Caco-2 (cell line): ENCODE data around the gene FILIP1. TPM values are rescaled to one million over a fixed set of nuclear protein-coding genes. Genes with fewer than 3 reads are reported as not detected.

Experiments used
- BruUV-seq: library from RNA; stranded (reverse); fragments of 400-500 nt; replicated peaks from 2 replicates; lab custom pipeline; 2021; lab: Mats Ljungman, UMichigan
- CTCF ChIA-PET: fragments of 300-600 bp; sonication (Branson Sonifier 250); formaldehyde crosslinking; loops from one replicate; lab custom pipeline; 2022; ENCODE audit warnings: antibody characterized with exemption; lab: Charles Lee
- POLR2A ChIA-PET: fragments of 300-600 bp; sonication (Branson Sonifier 250); formaldehyde crosslinking; loops from one replicate; lab custom pipeline; 2022; ENCODE audit warnings: antibody characterized with exemption; lab: Charles Lee
- DNase-seq, 2 experiments: peaks; one replicate each; pipeline versions ENCODE4 v3.0.0 to v3.0.0-alpha.2; 2020 to 2022
- H3K27me3 ChIP-seq: replicated peaks from 2 replicates; pipeline ENCODE4 v1.6.0; 2011; ENCODE audit warnings: low read length; ENCODE audit not compliant: control insufficient read depth, insufficient read depth
- H3K36me3 ChIP-seq: 2 replicates; pipeline ENCODE4 v1.5.1; 2011; ENCODE audit warnings: low read length; ENCODE audit not compliant: control insufficient read depth, insufficient read depth
- H3K4me1 ChIP-seq: fragments of 250-450 bp; sonication (Bioruptor Pico); 2 replicates; pipeline ENCODE4 v1.5.1; 2020; ENCODE audit warnings: mild to moderate bottlenecking
- H3K4me3 ChIP-seq: 2 replicates; pipeline ENCODE4 v1.5.1; 2011; ENCODE audit warnings: low read depth, mild to moderate bottlenecking, control low read depth, low read length
- H3K9me3 ChIP-seq: fragments of 250-450 bp; sonication (Bioruptor Pico); 2 replicates; pipeline ENCODE4 v1.5.1; 2020; ENCODE audit warnings: mild to moderate bottlenecking, moderate library complexity
- H3K27ac Mint-ChIP-seq: one replicate; pipeline ENCODE4 v1.8.0; 2022; ENCODE audit warnings: mixed read lengths; ENCODE audit not compliant: unreplicated experiment
- H3K27me3 Mint-ChIP-seq: one replicate; pipeline ENCODE4 v1.8.0; 2022; ENCODE audit warnings: mixed read lengths; ENCODE audit not compliant: insufficient read depth, unreplicated experiment
- H3K36me3 Mint-ChIP-seq: one replicate; pipeline ENCODE4 v1.8.0; 2022; ENCODE audit warnings: mild to moderate bottlenecking, mixed read lengths; ENCODE audit not compliant: insufficient read depth, unreplicated experiment
- H3K4me1 Mint-ChIP-seq: one replicate; pipeline ENCODE4 v1.8.0; 2022; ENCODE audit warnings: low read depth, mixed read lengths; ENCODE audit not compliant: unreplicated experiment
- H3K4me3 Mint-ChIP-seq: one replicate; pipeline ENCODE4 v1.8.0; 2022; ENCODE audit warnings: mild to moderate bottlenecking, moderate library complexity, mixed read lengths; ENCODE audit not compliant: unreplicated experiment
- H3K9me3 Mint-ChIP-seq: one replicate; pipeline ENCODE4 v1.8.0; 2022; ENCODE audit warnings: mixed read lengths; ENCODE audit not compliant: unreplicated experiment
- intact Hi-C: fragments of 100-400 bp; cut with micrococcal nuclease; formaldehyde crosslinking; loops from one replicate; pipeline ENCODE4 v1.10.0; 2022; ENCODE audit not compliant: unreplicated experiment
- total RNA-seq: library from RNA; stranded (reverse); gene quantifications from 2 replicates; pipeline ENCODE4 v1.2.3, GENCODE V29; 2022
- TF ChIP-seq, protein P1 (sequence below), 2 experiments: fragments of 200-600 bp in 1 of 2; IDR thresholded peaks; 1 replicate in 1 of 2; 2 replicates in 1 of 2; pipeline versions ENCODE4 v1.5.1 to v1.8.0; 2011 to 2022; ENCODE audit warnings: antibody characterized with exemption in 1 of 2, control low read depth in 1 of 2, inconsistent platforms in 1 of 2, low read depth in 1 of 2, low read length in 1 of 2, mild to moderate bottlenecking in 1 of 2, moderate library complexity in 1 of 2; ENCODE audit not compliant: insufficient read depth in 1 of 2, severe bottlenecking in 1 of 2, unreplicated experiment in 1 of 2

Gene FILIP1
- total RNA-seq, 1 experiment from 2014 or later = 0.07 TPM

- H3K27ac Mint-ChIP-seq = no peak overlapping the region
- H3K27me3 Mint-ChIP-seq = no peaks in the 10 kb centered on the region
- ChIA-PET CTCF (no interaction called here), POLR2A (no interaction called here)
- intact Hi-C loops = no loop called here
- H3K9me3 Mint-ChIP-seq = no peaks in the 10 kb centered on the region
- peaks cover 15% of the 10 kb centered on the region for H3K4me1 Mint-ChIP-seq
- TF ChIP-seq, protein P1, sequence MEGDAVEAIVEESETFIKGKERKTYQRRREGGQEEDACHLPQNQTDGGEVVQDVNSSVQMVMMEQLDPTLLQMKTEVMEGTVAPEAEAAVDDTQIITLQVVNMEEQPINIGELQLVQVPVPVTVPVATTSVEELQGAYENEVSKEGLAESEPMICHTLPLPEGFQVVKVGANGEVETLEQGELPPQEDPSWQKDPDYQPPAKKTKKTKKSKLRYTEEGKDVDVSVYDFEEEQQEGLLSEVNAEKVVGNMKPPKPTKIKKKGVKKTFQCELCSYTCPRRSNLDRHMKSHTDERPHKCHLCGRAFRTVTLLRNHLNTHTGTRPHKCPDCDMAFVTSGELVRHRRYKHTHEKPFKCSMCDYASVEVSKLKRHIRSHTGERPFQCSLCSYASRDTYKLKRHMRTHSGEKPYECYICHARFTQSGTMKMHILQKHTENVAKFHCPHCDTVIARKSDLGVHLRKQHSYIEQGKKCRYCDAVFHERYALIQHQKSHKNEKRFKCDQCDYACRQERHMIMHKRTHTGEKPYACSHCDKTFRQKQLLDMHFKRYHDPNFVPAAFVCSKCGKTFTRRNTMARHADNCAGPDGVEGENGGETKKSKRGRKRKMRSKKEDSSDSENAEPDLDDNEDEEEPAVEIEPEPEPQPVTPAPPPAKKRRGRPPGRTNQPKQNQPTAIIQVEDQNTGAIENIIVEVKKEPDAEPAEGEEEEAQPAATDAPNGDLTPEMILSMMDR (IDR thresholded peaks at IDR 0.05; ENCODE audit: insufficient read depth in 1 of 2, low read depth in 1 of 2, low read length in 1 of 2, severe bottlenecking in 1 of 2, unreplicated experiment in 1 of 2) = no peak
- Histone ChIP-seq H3K27me3 (no peaks in the 10 kb centered on the region), H3K9me3 (no peaks in the 10 kb centered on the region), H3K4me3 (no peak overlapping the region), H3K36me3 (no peaks in the 10 kb centered on the region), H3K4me1 (peaks cover 8% of the 10 kb centered on the region; the same call in 1 of the 2 replicates)
- H3K4me3 Mint-ChIP-seq = no peak overlapping the region
- no peak for DNase-seq
- H3K36me3 Mint-ChIP-seq = no peaks in the 10 kb centered on the region
- no TSS peak for BruUV-seq
Measured at GRCh38 chr6:75409286-75409685, 84.3 kb downstream of the FILIP1 start.

DNA sequence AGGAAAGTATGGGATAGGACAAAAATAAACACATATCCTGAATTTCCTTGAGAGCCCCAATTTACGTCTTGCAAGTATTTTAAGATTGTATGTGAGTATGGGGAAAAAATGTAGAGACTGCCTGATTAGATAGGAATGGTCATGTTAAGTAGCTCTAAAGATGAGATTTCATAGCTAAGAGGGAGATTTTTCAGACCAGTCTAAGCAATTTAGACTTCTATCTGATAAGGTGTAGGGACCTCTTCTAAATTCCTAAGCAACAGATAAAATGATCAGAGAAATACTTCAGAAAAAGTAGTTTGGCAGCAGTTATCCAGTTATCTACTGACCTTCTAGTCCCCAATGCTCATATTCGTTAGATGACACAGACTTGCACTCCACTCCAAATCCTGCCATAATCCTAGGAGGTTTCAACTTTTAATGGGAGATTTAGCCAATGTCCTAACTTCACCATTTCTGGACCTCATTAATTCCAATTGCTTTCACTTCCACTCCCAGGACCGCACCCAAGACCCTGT is 90.0 kb downstream of the FILIP1 start:
- Mint-ChIP-seq H3K27me3 (peaks cover 2% of the 10 kb centered on the region), H3K4me1 (no peaks in the 10 kb centered on the region), H3K27ac (no peak overlapping the region), H3K4me3 (no peak overlapping the region), H3K9me3 (no peaks in the 10 kb centered on the region), H3K36me3 (no peaks in the 10 kb centered on the region)
- no peak for DNase-seq
- no peak overlapping the region for H3K4me3 ChIP-seq
- H3K36me3 ChIP-seq = no peaks in the 10 kb centered on the region
- no TSS peak for BruUV-seq
- intact Hi-C loops = no loop called here
- peaks cover 5% of the 10 kb centered on the region; the same call in 1 of the 2 replicates for H3K4me1 ChIP-seq
- ChIA-PET CTCF (no interaction called here), POLR2A (no interaction called here)
- no peaks in the 10 kb centered on the region for H3K27me3 ChIP-seq
- H3K9me3 ChIP-seq = no peaks in the 10 kb centered on the region
- TF ChIP-seq, protein P1 (IDR thresholded peaks at IDR 0.05; ENCODE audit: insufficient read depth in 1 of 2, low read depth in 1 of 2, low read length in 1 of 2, severe bottlenecking in 1 of 2, unreplicated experiment in 1 of 2) = no peak

DNA sequence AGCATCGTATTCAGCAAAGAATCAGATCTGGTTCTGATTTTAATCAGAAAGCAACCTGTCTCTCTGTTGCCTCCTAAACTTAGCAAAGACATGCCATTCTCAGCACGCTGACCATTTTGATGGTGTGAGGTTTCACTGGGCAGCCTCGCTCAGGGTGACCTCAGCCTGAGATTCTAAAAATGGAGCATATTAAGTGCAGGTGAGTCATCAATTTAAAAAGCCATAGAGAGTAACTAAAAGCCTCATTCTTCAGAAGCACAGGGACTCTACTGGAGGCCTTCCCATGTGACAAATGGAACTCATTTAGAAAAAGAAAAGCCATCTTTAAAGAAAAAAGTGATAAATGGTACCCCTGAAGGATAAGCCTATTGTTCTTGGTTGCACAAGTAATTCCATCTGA is 91.3 kb downstream of the FILIP1 start:
- H3K36me3 Mint-ChIP-seq = no peaks in the 10 kb centered on the region
- no peak overlapping the region for H3K4me3 Mint-ChIP-seq
- ChIA-PET CTCF (no interaction called here), POLR2A (no interaction called here)
- H3K4me1 Mint-ChIP-seq = no peaks in the 10 kb centered on the region
- H3K9me3 Mint-ChIP-seq = no peaks in the 10 kb centered on the region
- no peak overlapping the region for H3K4me3 ChIP-seq
- H3K27me3 Mint-ChIP-seq = peaks cover 2% of the 10 kb centered on the region
- H3K27ac Mint-ChIP-seq = no peak overlapping the region
- no peaks in the 10 kb centered on the region for H3K9me3 ChIP-seq
- no peak for DNase-seq
- H3K4me1 ChIP-seq = peaks cover 5% of the 10 kb centered on the region; the same call in 1 of the 2 replicates
- TF ChIP-seq, protein P1 (IDR thresholded peaks at IDR 0.05; ENCODE audit: insufficient read depth in 1 of 2, low read depth in 1 of 2, low read length in 1 of 2, severe bottlenecking in 1 of 2, unreplicated experiment in 1 of 2) = no peak
- no peaks in the 10 kb centered on the region for H3K27me3 ChIP-seq
- H3K36me3 ChIP-seq = no peaks in the 10 kb centered on the region
- no TSS peak for BruUV-seq
- intact Hi-C loops = no loop called here
